Measurements from ENCODE around the gene ERVV-1.
"Not testable (repeated sequence)": the region's sequence is repeated elsewhere in the genome, so short reads cannot be mapped to it uniquely, and the experiment has no call there.

The ERVV-1 gene, protein sequence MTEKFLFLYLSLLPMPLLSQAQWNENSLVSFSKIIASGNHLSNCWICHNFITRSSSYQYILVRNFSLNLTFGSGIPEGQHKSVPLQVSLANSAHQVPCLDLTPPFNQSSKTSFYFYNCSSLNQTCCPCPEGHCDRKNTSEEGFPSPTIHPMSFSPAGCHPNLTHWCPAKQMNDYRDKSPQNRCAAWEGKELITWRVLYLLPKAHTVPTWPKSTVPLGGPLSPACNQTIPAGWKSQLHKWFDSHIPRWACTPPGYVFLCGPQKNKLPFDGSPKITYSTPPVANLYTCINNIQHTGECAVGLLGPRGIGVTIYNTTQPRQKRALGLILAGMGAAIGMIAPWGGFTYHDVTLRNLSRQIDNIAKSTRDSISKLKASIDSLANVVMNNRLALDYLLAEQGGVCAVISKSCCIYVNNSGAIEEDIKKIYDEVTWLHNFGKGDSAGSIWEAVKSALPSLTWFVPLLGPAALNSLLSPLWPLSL

DNA sequence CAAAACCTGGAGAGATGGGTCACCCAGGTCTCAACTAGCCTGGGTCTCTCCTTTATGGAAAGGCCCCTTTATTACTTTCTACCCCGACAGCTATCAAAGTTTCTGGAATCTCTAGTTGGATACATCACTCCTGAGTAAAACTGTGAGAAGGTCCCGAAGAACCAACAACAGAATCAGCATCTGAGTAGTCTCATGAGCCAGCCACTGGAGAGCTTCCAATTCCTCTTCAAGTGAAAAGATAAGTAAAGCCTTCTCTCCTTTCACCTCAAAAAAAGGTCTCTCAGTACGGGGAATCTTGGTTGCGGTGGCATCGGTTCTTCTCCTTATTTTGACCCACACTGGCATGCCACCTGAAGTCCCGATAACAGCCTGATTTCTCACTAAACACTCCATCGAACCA, at the start of gene ERVV-1:
Gene ERVV-1 (plus strand): TSS at position 301 of the 400 bp plus-strand sequence. CDS start 170 bp downstream, outside the sequence.
- ChIA-PET CTCF (no interaction called here), POLR2A (no interaction called here)
- no peak for DNase-seq (ENCODE audit: extremely low spot score)
- TF ChIP-seq CTBP1 (IDR thresholded peaks at IDR 0.05; ENCODE audit: borderline replicate concordance): no peak
- TF ChIP-seq ZNF384 (IDR thresholded peaks at IDR 0.05): no peak
- no peak for TF ChIP-seq ELF4 (IDR thresholded peaks at IDR 0.05)
- TF ChIP-seq SUZ12 (IDR thresholded peaks at IDR 0.05): no peak
- no peak for TF ChIP-seq NFRKB (IDR thresholded peaks at IDR 0.05)
- TF ChIP-seq, protein P1, sequence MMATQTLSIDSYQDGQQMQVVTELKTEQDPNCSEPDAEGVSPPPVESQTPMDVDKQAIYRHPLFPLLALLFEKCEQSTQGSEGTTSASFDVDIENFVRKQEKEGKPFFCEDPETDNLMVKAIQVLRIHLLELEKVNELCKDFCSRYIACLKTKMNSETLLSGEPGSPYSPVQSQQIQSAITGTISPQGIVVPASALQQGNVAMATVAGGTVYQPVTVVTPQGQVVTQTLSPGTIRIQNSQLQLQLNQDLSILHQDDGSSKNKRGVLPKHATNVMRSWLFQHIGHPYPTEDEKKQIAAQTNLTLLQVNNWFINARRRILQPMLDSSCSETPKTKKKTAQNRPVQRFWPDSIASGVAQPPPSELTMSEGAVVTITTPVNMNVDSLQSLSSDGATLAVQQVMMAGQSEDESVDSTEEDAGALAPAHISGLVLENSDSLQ (IDR thresholded peaks at IDR 0.05): no peak
- TF ChIP-seq TARDBP (IDR thresholded peaks at IDR 0.05): no peak
- no peak for TF ChIP-seq ARNT (IDR thresholded peaks at IDR 0.05)
- TF ChIP-seq FOXM1 (IDR thresholded peaks at IDR 0.05; ENCODE audit: borderline replicate concordance): no peak
- TF ChIP-seq LEF1 (IDR thresholded peaks at IDR 0.05; ENCODE audit: borderline replicate concordance): no peak
- no peak for TF ChIP-seq L3MBTL2 (conservative IDR thresholded peaks at IDR 0.05)
- no peak for TF ChIP-seq FOXA1 (IDR thresholded peaks at IDR 0.05)
- TF ChIP-seq SP1 (IDR thresholded peaks at IDR 0.05): no peak

DNA sequence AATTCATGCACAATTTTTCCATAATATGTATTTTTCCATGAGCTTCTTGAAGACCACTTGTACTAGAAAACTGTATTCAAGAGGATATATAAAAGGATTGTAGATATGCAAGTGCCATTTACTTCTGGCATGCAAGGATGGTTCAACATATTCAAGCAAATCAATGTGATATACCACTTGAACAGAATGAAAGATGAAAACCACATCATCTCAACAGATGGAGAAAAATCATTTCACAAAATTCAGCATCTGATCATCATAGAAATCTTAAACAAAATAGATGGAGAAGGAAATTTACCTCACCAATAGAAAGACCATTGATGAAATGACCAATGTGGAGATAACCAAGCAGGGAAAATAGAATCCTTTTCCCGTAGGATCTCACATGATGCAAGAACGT, 45.9 kb upstream of the ERVV-1 start:
- CTCF ChIA-PET: no interaction called here
- POLR2A ChIA-PET: no interaction called here
- no peak for TF ChIP-seq FOXM1 (IDR thresholded peaks at IDR 0.05; ENCODE audit: borderline replicate concordance)
- TF ChIP-seq ELF4 (IDR thresholded peaks at IDR 0.05): no peak
- TF ChIP-seq NFRKB (IDR thresholded peaks at IDR 0.05): no peak
- TF ChIP-seq BHLHE40 (IDR thresholded peaks at IDR 0.05; ENCODE audit: borderline replicate concordance): no peak
- no peak for TF ChIP-seq TARDBP (IDR thresholded peaks at IDR 0.05)
- no peak for TF ChIP-seq FOXK2 (IDR thresholded peaks at IDR 0.05)
- TF ChIP-seq SP1 (IDR thresholded peaks at IDR 0.05): no peak
- no peak for TF ChIP-seq HDGF (IDR thresholded peaks at IDR 0.05; ENCODE audit: borderline replicate concordance)
- TF ChIP-seq LEF1 (IDR thresholded peaks at IDR 0.05; ENCODE audit: borderline replicate concordance): no peak
- TF ChIP-seq L3MBTL2 (conservative IDR thresholded peaks at IDR 0.05): no peak
- TF ChIP-seq ARNT (IDR thresholded peaks at IDR 0.05): no peak
- TF ChIP-seq SUZ12 (IDR thresholded peaks at IDR 0.05): no peak
- TF ChIP-seq CTBP1 (IDR thresholded peaks at IDR 0.05; ENCODE audit: borderline replicate concordance): no peak
- TF ChIP-seq ZNF384 (IDR thresholded peaks at IDR 0.05): no peak
- TF ChIP-seq, protein P1 (IDR thresholded peaks at IDR 0.05): no peak
- TF ChIP-seq FOXA1 (IDR thresholded peaks at IDR 0.05): no peak
- DNase-seq (ENCODE audit: extremely low spot score): no peak

DNA sequence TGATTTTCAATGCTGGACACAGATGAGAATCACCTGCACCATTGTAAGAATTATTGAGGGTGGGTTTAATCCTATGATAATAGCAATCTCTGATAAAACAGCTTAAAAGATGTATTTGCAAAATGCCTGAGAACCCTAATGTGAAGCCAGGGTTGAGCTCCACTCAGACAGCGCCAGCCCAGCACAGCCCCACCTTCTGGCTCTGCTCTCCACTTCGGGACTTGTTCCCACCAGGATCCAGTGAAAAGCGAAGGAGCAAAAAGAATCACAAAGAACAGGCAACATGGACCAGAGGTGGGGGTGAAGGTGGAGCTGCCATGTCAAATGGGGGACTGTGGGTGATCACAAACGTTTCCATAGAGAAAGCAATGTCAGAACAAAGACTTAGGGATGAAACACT, 32.4 kb upstream of the ERVV-1 start:
- CTCF ChIA-PET: no interaction called here
- TF ChIP-seq ZNF384 (IDR thresholded peaks at IDR 0.05): no peak
- no peak for TF ChIP-seq LEF1 (IDR thresholded peaks at IDR 0.05; ENCODE audit: borderline replicate concordance)
- TF ChIP-seq ELF4 (IDR thresholded peaks at IDR 0.05): no peak

DNA sequence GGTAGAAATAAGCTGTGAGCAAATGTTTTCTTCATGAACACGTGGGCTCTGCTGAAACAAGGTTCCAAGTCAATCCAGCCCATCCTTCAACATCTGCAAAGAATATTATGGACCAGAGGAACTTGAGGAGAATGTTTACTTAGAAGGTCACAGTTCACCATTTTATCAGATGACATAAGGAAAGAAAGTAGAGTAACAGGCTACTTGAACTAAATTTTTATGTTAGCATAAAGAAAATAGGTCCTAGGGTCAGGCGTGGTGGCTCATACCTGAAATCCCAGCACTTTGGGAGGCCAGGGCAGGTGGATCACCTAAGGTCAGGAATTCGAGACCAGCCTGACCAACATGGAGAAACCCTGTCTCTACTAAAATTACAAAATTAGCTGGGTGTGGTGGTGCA, 30.6 kb upstream of the ERVV-1 start:
- POLR2A ChIA-PET; CTCF ChIA-PET; DNase-seq (ENCODE audit: extremely low spot score): not testable (repeated sequence)

More for the DNA sequence above, 32.4 kb upstream of the ERVV-1 start:
- POLR2A ChIA-PET: no interaction called here
- no peak for DNase-seq (ENCODE audit: extremely low spot score)

DNA sequence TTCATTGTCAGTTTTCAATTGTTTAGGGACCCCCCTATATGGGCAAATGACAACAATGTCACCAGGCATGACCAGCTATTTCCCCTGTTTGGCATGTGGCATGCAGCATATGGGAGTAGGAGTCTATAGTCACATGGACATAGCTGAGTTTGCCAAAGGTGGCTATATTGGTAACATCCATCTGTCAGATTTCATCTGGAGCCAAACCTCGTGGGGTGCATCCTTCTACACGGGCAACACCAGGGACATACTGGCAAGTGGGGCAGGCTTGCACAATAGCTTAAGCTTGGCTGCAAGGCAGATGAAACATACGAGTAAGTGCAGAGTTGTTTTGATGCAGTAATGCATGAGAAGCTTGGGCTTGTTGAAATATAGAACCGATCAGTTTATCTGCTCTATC, 26.5 kb upstream of the ERVV-1 start:
- ChIA-PET POLR2A (no interaction called here), CTCF (no interaction called here)
- TF ChIP-seq ZNF384 (IDR thresholded peaks at IDR 0.05) (no peak), CTBP1 (IDR thresholded peaks at IDR 0.05; ENCODE audit: borderline replicate concordance) (no peak), TARDBP (IDR thresholded peaks at IDR 0.05) (no peak), HDGF (IDR thresholded peaks at IDR 0.05; ENCODE audit: borderline replicate concordance) (no peak), FOXM1 (IDR thresholded peaks at IDR 0.05; ENCODE audit: borderline replicate concordance) (no peak)
- TF ChIP-seq, protein P1 (IDR thresholded peaks at IDR 0.05): no peak
- no peak for DNase-seq (ENCODE audit: extremely low spot score)

DNA sequence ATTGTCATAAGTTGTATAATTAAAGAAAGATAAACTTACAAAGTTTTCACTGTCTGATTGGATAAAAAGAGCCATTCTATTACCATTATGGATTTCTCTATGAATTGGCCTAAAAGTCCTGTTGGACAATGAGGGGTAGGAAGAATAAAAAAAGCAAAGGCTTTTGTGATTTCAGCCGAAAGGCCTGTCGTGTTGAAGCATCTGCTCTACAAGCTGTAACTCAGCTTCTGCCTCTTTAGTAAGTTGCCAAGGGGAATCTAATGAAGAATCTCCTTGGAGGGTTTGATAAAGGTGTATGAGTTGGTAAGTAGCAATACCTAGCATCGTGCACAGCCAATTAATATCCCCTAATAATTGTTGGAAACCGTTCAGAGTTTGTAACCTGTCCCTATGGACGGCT, 25.2 kb upstream of the ERVV-1 start:
- POLR2A ChIA-PET: no interaction called here
- CTCF ChIA-PET: no interaction called here
- TF ChIP-seq SUZ12 (IDR thresholded peaks at IDR 0.05) (no peak), ELF4 (IDR thresholded peaks at IDR 0.05) (no peak), FOXM1 (IDR thresholded peaks at IDR 0.05; ENCODE audit: borderline replicate concordance) (no peak), BHLHE40 (IDR thresholded peaks at IDR 0.05; ENCODE audit: borderline replicate concordance) (no peak), L3MBTL2 (conservative IDR thresholded peaks at IDR 0.05) (no peak), ZNF384 (IDR thresholded peaks at IDR 0.05) (no peak), HDGF (IDR thresholded peaks at IDR 0.05; ENCODE audit: borderline replicate concordance) (no peak), LEF1 (IDR thresholded peaks at IDR 0.05; ENCODE audit: borderline replicate concordance) (no peak), FOXA1 (IDR thresholded peaks at IDR 0.05) (no peak), TARDBP (IDR thresholded peaks at IDR 0.05) (no peak), NFRKB (IDR thresholded peaks at IDR 0.05) (no peak), FOXK2 (IDR thresholded peaks at IDR 0.05) (no peak)
- TF ChIP-seq, protein P1 (IDR thresholded peaks at IDR 0.05): no peak
- DNase-seq (ENCODE audit: extremely low spot score): no peak

Data from HEK293T (cell line).